GM19239 (cell line): ENCODE results near the gene NDUFB2.
"Not testable (repeated sequence)": the region's sequence is repeated elsewhere in the genome, so short reads cannot be mapped to it uniquely, and the experiment has no call there.

ENCODE experiments used
- DNase-seq: peaks from one replicate; pipeline ENCODE4 v3.0.0; 2011; ENCODE audit warnings: low spot score; ENCODE audit not compliant: insufficient read length
- FAIRE-seq: peaks from 2 replicates; lab custom pipeline; 2011; peaks lifted over from hg19 to GRCh38; lab: Jason Lieb, UNC

NDUFB2 gene

GRCh38 chr7:140688341-140688740 is 8.2 kb upstream of the NDUFB2 start:
- DNase-seq: no peak
- FAIRE-seq: no peak

GRCh38 chr7:140689199-140690152 is 7.0 kb upstream of the NDUFB2 start:
- no peak for DNase-seq
- FAIRE-seq: no peak

GRCh38 chr7:140691376-140692045 is 5.0 kb upstream of the NDUFB2 start:
- FAIRE-seq (no peak), DNase-seq (no peak)

GRCh38 chr7:140693849-140694248 is 2.7 kb upstream of the NDUFB2 start:
- FAIRE-seq, DNase-seq: not testable (repeated sequence)

DNA sequence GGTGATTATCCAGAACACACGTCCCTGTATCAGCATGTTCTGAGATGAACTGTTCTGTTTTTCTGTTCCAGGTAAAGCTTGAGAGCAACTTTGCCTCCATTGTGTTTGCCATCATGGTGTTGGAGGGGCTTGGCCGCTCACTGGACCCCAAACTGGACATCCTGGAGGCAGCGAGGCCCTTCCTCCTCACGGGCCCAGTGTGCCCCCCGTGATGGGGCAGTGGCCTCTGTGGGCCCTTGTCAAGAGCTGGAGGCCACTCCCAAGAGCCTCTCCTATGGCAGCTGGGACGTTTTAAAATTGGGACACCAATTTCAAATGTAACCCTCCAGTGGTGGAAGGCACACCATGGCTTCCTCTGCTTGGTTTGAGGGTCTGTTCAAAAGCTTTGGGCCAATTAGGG is 1.9 kb upstream of the NDUFB2 start:
- FAIRE-seq (no peak), DNase-seq (no peak)

DNA sequence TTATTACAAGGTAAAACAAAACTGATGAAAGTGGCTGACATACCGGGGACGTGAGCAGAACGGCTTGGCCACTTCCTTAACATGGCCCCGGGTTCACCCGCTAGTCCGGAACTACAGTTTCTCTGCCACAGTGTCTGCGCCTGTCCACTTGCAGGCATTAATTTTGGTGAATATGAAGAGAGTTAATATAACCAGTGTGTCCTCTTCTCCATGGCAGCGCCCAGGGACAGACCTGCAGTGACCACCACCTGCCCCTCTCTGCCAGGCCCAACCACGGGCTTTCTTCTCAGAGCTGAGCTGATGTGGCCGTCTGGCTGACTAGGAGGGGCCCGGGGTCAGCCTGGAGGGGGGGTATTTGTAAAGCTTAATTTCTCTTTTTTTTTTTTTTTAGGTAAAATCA is 1.1 kb upstream of the NDUFB2 start:
- no peak for DNase-seq
- no peak for FAIRE-seq

- DNase-seq (peak; percentile 94), FAIRE-seq (no peak)
These were observed 356 bp upstream of the NDUFB2 start for GRCh38 chr7:140696024-140696679.

GRCh38 chr7:140697447-140698143 is 1.1 kb downstream of the NDUFB2 start:
- FAIRE-seq: no peak
- no peak for DNase-seq

DNA sequence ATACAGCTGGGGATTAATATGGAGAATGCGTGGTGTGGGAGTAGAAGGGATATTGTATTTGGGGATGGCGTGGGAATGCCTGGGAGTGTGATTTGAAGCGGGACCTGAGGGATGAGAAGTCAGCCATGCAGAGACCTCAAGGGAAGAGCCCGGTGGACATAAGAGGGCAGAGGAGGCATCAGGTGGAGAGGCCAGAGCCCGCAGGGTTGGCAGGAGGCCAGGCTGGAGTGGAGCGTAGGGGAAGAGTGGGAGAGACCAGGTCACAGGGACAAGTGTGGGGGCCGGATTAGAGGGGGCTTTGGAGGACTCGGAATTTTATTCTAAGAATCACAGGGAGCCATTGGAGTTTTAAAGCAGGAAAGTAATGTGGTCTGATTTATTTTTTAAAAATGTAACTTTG is 2.0 kb downstream of the NDUFB2 start:
- no peak for DNase-seq
- no peak for FAIRE-seq

DNA sequence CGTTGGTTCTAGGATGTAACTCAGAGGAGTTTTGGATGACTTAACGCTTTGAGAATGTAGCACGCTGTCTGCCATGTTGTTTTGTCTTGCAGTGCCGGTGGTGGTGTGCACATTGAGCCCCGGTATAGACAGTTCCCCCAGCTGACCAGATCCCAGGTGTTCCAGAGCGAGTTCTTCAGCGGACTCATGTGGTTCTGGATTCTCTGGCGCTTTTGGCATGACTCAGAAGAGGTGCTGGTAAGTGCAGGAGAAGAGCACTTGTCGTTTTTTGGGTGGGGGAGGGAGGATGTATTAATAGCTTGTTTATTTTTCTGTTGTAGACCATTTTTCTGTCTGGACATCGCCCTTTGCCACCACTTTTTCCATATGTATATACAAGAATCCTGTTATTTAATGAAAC is 6.3 kb downstream of the NDUFB2 start:
- no peak for FAIRE-seq
- no peak for DNase-seq

GRCh38 chr7:140704205-140704604 is 7.7 kb downstream of the NDUFB2 start:
- FAIRE-seq (no peak), DNase-seq (no peak)

GRCh38 chr7:140707132-140707531 is 10.6 kb downstream of the NDUFB2 start:
- FAIRE-seq: no peak
- DNase-seq: no peak

- not testable (repeated sequence) for DNase-seq, FAIRE-seq
These were observed 12.3 kb downstream of the NDUFB2 start for GRCh38 chr7:140708764-140709163.

- not testable (repeated sequence) for FAIRE-seq
These were observed 15.9 kb downstream of the NDUFB2 start for GRCh38 chr7:140712392-140712791.

DNA sequence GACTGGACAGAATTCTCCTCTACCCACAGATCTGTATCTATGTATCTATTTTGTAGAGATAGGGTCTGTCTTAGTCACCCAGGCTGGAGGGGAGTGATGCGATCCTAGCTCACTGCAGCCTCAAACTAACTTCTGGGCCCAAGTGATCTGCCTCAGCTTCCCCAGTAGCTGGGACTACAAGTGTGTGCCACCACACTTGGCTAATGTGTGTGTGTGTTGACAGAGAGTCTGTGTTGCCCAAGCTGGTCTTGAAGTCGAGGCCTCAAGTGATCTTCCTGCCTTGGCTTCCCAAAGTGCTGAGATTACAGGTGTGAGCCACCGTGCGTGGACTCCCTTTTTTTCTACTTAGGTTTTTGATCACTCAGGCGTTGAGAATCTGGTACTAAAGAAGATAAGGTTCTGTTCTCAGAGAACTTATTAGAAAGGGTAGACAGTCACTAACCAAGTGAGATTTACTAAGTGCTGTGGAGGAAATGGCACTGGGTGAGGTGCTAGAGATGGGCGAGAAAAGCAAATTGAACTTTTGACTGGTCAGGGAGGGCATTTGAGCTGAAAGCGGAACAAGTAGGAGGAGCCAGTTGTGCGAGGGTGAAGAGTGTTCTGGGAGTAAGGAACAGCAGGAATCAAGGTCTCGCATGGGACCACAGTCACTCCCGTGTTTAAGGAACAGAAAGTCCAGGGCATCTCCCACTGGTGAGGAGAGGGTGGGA is 18.0 kb downstream of the NDUFB2 start:
- FAIRE-seq: no peak
- no peak for DNase-seq

More at GRCh38 chr7:140712392-140712791, 15.9 kb downstream of the NDUFB2 start:
- DNase-seq: not testable (repeated sequence)

- DNase-seq: no peak
- FAIRE-seq: peak; percentile 33
These were observed 23.2 kb downstream of the NDUFB2 start for GRCh38 chr7:140719721-140720120.

DNA sequence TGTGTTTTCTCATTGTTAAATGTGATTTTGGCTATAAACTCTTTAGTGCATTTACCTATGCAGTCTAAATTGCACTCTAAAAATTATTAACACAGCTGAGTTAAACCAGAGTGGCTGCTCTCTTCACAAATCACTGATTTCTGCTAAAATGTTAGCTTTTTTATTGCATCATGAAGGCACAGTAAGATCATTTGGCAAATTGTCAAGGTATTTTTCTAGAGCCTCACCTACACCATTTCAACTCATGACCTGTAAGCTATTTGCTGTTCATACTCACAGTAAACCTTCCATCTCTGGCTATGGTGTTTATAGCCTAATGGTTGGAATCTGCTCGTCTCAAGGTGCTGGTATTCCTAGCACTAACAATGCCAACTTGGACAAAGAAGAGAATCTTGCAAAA is 25.7 kb downstream of the NDUFB2 start:
- FAIRE-seq (no peak), DNase-seq (no peak)

DNA sequence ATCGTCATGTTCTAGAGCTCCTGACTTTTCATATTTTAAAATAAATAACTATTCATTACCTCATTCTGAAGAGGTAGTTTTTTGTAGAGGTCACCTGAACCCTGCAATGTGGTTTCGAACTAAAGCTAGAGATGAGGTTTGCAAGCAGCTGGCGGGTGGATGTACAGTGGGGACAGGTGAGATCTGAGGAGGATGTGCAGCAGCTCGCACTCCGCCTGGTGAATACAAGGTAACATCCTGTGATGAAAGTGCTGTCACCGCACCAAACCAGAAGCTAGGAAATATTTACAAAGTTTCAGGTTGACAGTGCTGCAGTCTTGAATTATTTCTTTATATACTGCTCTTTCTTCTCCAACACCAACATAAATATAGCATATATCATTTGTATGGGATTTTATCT is 26.5 kb downstream of the NDUFB2 start:
- no peak for DNase-seq
- no peak for FAIRE-seq

- FAIRE-seq: no peak
These were observed 27.1 kb downstream of the NDUFB2 start for GRCh38 chr7:140723574-140723973.

DNA sequence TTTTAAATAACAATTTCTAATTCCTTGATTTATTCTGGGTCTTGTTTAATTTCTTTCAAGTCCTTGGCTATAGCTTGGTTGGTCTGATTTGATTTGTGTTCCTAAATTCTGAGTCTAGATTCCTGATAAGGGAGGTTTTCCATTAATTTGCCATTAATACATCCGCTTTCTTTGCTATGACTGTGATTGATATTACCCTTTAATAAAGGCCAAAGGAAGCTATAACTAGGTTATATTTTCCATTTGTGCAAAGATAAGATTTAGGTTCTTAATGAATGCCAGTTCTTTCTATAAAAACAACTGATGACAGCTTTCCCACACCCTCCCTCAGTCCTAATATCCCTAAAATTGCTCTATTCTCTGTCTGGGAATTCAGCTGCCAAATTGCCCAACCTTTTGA is 28.2 kb downstream of the NDUFB2 start:
- DNase-seq (no peak), FAIRE-seq (no peak)

More at GRCh38 chr7:140723574-140723973, 27.1 kb downstream of the NDUFB2 start:
- no peak for DNase-seq
